Erythroblast (primary cell): Measurements from ENCODE around the gene GJA5.

Experiments
- GATA1 ChIP-seq: IDR thresholded peaks from 2 replicates; pipeline ENCODE4 v1.6.1; 2011; ENCODE audit warnings: low read depth, mild to moderate bottlenecking, control low read depth, low read length, moderate library complexity
- POLR2A ChIP-seq: IDR thresholded peaks from 2 replicates; pipeline ENCODE4 v1.6.1; 2011; ENCODE audit warnings: mild to moderate bottlenecking, low read length

- TF ChIP-seq POLR2A = no peak
- no peak for TF ChIP-seq GATA1
Observed at GRCh38 chr1:147772570-147772969, 12.2 kb upstream of the GJA5 start.
